Measurements from ENCODE around the gene PRKG1. TPM values are rescaled to one million over a fixed set of nuclear protein-coding genes. Genes with fewer than 3 reads are reported as not detected.

Gene PRKG1
- total RNA-seq, 6 experiments from 2014 or later: 1.1 to 2.0 (median 1.3) TPM

GRCh38 chr10:51047857-51048256 lies 26.4 kb upstream of the PRKG1 start:
- no peaks in the 10 kb centered on the region for H3K4me1 ChIP-seq
- DNase-seq (no peak), ATAC-seq (peak in 1 of 4 donors; percentile 56)
- H3K4me3 ChIP-seq: no peak overlapping the region
- H3K27ac ChIP-seq: no peak overlapping the region
- intact Hi-C loops (cut with DNase I): no loop called here
- H3K9me3 ChIP-seq: no peaks in the 10 kb centered on the region
- TF ChIP-seq, protein P1, sequence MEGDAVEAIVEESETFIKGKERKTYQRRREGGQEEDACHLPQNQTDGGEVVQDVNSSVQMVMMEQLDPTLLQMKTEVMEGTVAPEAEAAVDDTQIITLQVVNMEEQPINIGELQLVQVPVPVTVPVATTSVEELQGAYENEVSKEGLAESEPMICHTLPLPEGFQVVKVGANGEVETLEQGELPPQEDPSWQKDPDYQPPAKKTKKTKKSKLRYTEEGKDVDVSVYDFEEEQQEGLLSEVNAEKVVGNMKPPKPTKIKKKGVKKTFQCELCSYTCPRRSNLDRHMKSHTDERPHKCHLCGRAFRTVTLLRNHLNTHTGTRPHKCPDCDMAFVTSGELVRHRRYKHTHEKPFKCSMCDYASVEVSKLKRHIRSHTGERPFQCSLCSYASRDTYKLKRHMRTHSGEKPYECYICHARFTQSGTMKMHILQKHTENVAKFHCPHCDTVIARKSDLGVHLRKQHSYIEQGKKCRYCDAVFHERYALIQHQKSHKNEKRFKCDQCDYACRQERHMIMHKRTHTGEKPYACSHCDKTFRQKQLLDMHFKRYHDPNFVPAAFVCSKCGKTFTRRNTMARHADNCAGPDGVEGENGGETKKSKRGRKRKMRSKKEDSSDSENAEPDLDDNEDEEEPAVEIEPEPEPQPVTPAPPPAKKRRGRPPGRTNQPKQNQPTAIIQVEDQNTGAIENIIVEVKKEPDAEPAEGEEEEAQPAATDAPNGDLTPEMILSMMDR (IDR thresholded peaks at IDR 0.05): peak in 2 of 4 donors; percentile 23 to 31
- no peak for TF ChIP-seq POLR2A (IDR thresholded peaks at IDR 0.05)
- no peaks in the 10 kb centered on the region for H3K27me3 ChIP-seq
- WGBS (ENCODE audit: insufficient coverage, low coverage, low lambda C conversion rate, missing lambda C conversion rate): 57% methylated on average over 2 of the region's 2 CpGs
- no peaks in the 10 kb centered on the region for H3K36me3 ChIP-seq

DNA sequence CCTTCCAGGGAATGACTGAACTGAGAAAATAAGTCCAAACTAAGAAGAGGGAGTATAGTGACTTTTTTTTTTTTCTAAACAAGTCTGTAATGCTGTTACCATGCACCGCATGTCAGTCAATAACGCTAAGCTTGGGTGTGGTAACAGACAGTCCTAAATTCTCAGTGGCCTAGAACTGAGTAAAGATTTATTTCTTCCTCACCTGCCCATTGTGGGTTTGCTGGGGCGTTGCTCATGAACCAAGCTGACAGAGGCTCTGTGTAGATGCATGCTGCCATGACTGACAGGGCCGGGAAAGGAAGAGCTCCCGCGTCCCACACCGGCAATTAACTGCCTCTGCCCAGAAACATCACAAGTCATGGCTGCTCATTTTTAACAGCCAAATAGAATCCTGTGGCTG lies 25.5 kb upstream of the PRKG1 start:
- DNase-seq: no peak
- Histone ChIP-seq H3K4me3 (no peak overlapping the region), H3K27me3 (no peaks in the 10 kb centered on the region), H3K27ac (no peak overlapping the region), H3K36me3 (no peaks in the 10 kb centered on the region), H3K4me1 (no peaks in the 10 kb centered on the region), H3K9me3 (no peaks in the 10 kb centered on the region)
- intact Hi-C loops (cut with DNase I): no loop called here
- no peak for ATAC-seq
- no peak for TF ChIP-seq POLR2A (IDR thresholded peaks at IDR 0.05)
- TF ChIP-seq, protein P1 (IDR thresholded peaks at IDR 0.05): no peak
- WGBS (ENCODE audit: insufficient coverage, low coverage, low lambda C conversion rate, missing lambda C conversion rate): 64% methylated on average over 7 of the region's 7 CpGs

GRCh38 chr10:51052163-51052562 lies 22.1 kb upstream of the PRKG1 start:
- Histone ChIP-seq H3K4me1 (no peaks in the 10 kb centered on the region), H3K27me3 (no peaks in the 10 kb centered on the region), H3K36me3 (no peaks in the 10 kb centered on the region), H3K4me3 (no peak overlapping the region), H3K27ac (no peak overlapping the region), H3K9me3 (no peaks in the 10 kb centered on the region)
- intact Hi-C loops (cut with DNase I): no loop called here
- DNase-seq (no peak), ATAC-seq (no peak)
- TF ChIP-seq, protein P1 (IDR thresholded peaks at IDR 0.05): no peak
- TF ChIP-seq POLR2A (IDR thresholded peaks at IDR 0.05): no peak

GRCh38 chr10:51057925-51058324 lies 16.4 kb upstream of the PRKG1 start:
- no peak for TF ChIP-seq POLR2A (IDR thresholded peaks at IDR 0.05)
- TF ChIP-seq, protein P1 (IDR thresholded peaks at IDR 0.05): no peak
- intact Hi-C loops (cut with DNase I): no loop called here
- Histone ChIP-seq H3K9me3 (no peaks in the 10 kb centered on the region), H3K4me3 (no peak overlapping the region), H3K27me3 (no peaks in the 10 kb centered on the region), H3K4me1 (no peaks in the 10 kb centered on the region), H3K36me3 (no peaks in the 10 kb centered on the region), H3K27ac (no peak overlapping the region)
- ATAC-seq: no peak
- 57% methylated on average over 4 of the region's 4 CpGs for WGBS (ENCODE audit: insufficient coverage, low coverage, low lambda C conversion rate, missing lambda C conversion rate)
- no peak for DNase-seq

DNA sequence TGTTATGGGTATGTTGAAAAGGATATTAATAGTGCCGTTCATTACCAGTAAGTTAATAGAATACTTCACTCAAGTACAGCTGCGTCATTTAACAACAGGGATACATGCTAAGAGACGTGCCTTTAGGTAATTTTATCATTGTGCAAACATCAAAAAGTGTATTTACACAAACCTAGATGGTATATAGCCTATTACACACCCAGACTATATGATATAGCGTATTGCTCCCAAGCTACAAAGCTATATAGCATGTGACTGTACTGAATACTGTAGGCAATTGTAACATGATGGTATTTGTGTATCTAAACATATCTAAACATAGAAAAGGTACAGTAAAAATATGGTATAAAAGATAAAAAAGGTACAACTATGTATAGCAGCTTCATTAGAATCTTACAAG lies 11.1 kb upstream of the PRKG1 start:
- no peak for DNase-seq
- Histone ChIP-seq H3K4me3 (no peak overlapping the region), H3K27ac (no peak overlapping the region), H3K36me3 (no peaks in the 10 kb centered on the region), H3K27me3 (no peaks in the 10 kb centered on the region), H3K9me3 (no peaks in the 10 kb centered on the region), H3K4me1 (no peaks in the 10 kb centered on the region)
- TF ChIP-seq POLR2A (IDR thresholded peaks at IDR 0.05): no peak
- TF ChIP-seq, protein P1 (IDR thresholded peaks at IDR 0.05): no peak
- 48% methylated on average over 4 of the region's 4 CpGs for WGBS (ENCODE audit: insufficient coverage, low coverage, low lambda C conversion rate, missing lambda C conversion rate)
- no peak for ATAC-seq
- intact Hi-C loops (cut with DNase I): no loop called here
